A549 (cell line): ENCODE data around the gene BCAP31. TPM values are rescaled to one million over a fixed set of nuclear protein-coding genes. Genes with fewer than 3 reads are reported as not detected.
A peak's percentile ranks its signal among the peaks of the same experiment; 100 is the strongest.

ENCODE experiments used
- ATAC-seq, 2 experiments: fragments of 200-7000 bp in 1 of 2; fragments of >200 bp in 1 of 2; cut with Nextera tagmentation in 1 of 2; cut with Tn5 transposase in 1 of 2; 3 replicates each; pipeline versions ENCODE4 v1.8.0 to v1.9.1; 2018 to 2020; ENCODE audit warnings: mild to moderate bottlenecking in 1 of 2, moderate library complexity in 1 of 2
- CTCF ChIA-PET: fragments of 300-600 bp; sonication (Branson Sonifier 250); formaldehyde crosslinking; extraction: SDS; loops from one replicate; lab custom pipeline; 2021; ENCODE audit warnings: antibody characterized with exemption, inconsistent platforms; lab: Yijun Ruan, JAX
- POLR2A ChIA-PET: fragments of 350-600 bp; formaldehyde crosslinking; extraction: SDS; loops from one replicate; lab custom pipeline; 2021; ENCODE audit warnings: antibody characterized with exemption, inconsistent platforms; lab: Yijun Ruan, JAX
- DNase-seq, 2 experiments: peaks; one replicate each; pipeline versions ENCODE4 v3.0.0 to v3.0.0-alpha.2; 2011 to 2016; ENCODE audit warnings: low read depth in 1 of 2, low spot score in 1 of 2
- FAIRE-seq: peaks from 2 replicates; lab custom pipeline; 2011; peaks lifted over from hg19 to GRCh38; lab: Jason Lieb, UNC
- H3K27ac ChIP-seq, 2 experiments: fragments of >200 bp; sonication (Bioruptor Twin); formaldehyde crosslinking; 3 replicates each; pipeline ENCODE4 v1.5.1; 2016 to 2017
- H3K4me1 ChIP-seq: fragments of >200 bp; sonication (Bioruptor Twin); formaldehyde crosslinking; 3 replicates; pipeline ENCODE4 v1.6.1; 2016
- H3K4me2 ChIP-seq: fragments of >200 bp; sonication (Bioruptor Twin); formaldehyde crosslinking; 3 replicates; pipeline ENCODE4 v1.6.1; 2016
- H3K4me3 ChIP-seq: fragments of >200 bp; sonication (Bioruptor Twin); formaldehyde crosslinking; 3 replicates; pipeline ENCODE4 v1.5.1; 2016
- H3K9me3 ChIP-seq: fragments of >200 bp; sonication (Bioruptor Twin); formaldehyde crosslinking; 3 replicates; pipeline ENCODE4 v1.6.1; 2016
- BHLHE40 ChIP-seq: IDR thresholded peaks from 2 replicates; pipeline ENCODE4 v1.6.1; 2012; ENCODE audit warnings: low read depth, low read length, inconsistent platforms
- CHD2 ChIP-seq: fragments of 150-350 bp; IDR thresholded peaks from 2 replicates; pipeline ENCODE4 v1.6.1; 2014; ENCODE audit warnings: low read length; ENCODE audit not compliant: partially characterized antibody
- EHF ChIP-seq: fragments of 250-450 bp; sonication (Bioruptor Pico); IDR thresholded peaks from 2 replicates; pipeline ENCODE4 v1.5.0; 2020; ENCODE audit warnings: mild to moderate bottlenecking
- FOXS1 ChIP-seq: fragments of 250-450 bp; sonication (Bioruptor Pico); IDR thresholded peaks from 2 replicates; pipeline ENCODE4 v1.5.0; 2020; ENCODE audit warnings: mild to moderate bottlenecking, moderate library complexity
- HDAC2 ChIP-seq: fragments of 200-600 bp; sonication (generic); IDR thresholded peaks from 2 replicates; pipeline ENCODE4 v1.6.1; 2016
- HOXA7 ChIP-seq: fragments of 250-450 bp; sonication (Bioruptor Pico); IDR thresholded peaks from 2 replicates; pipeline ENCODE4 v1.5.0; 2020; ENCODE audit warnings: mild to moderate bottlenecking, moderate library complexity
- JUN ChIP-seq, 2 experiments: fragments of >200 bp; sonication (Bioruptor Twin); formaldehyde crosslinking; IDR thresholded peaks; 2 replicates in 1 of 2; 3 replicates in 1 of 2; pipeline ENCODE4 v1.6.1; 2016 to 2017
- KDM1A ChIP-seq: fragments of 200-600 bp; sonication (generic); IDR thresholded peaks from 2 replicates; pipeline ENCODE4 v1.6.1; 2016; ENCODE audit warnings: low read depth, mild to moderate bottlenecking
- MAFK ChIP-seq: fragments of 450-650 bp; IDR thresholded peaks from 2 replicates; pipeline ENCODE4 v1.6.1; 2014; ENCODE audit not compliant: partially characterized antibody
- SREBF2 ChIP-seq: fragments of 450-650 bp; IDR thresholded peaks from 2 replicates; pipeline ENCODE4 v1.6.1; 2014; ENCODE audit warnings: mild to moderate bottlenecking, moderate library complexity
- TP53 ChIP-seq: fragments of 250-450 bp; sonication (Bioruptor Pico); IDR thresholded peaks from 2 replicates; pipeline ENCODE4 v1.5.0; 2021; ENCODE audit warnings: mild to moderate bottlenecking, moderate library complexity
- ZC3H11A ChIP-seq: fragments of 450-650 bp; IDR thresholded peaks from 2 replicates; pipeline ENCODE4 v1.6.1; 2014; ENCODE audit warnings: antibody characterized with exemption, mild to moderate bottlenecking
- ZNF302 ChIP-seq: fragments of 250-450 bp; sonication (Bioruptor Pico); IDR thresholded peaks from 2 replicates; pipeline ENCODE4 v1.9.0; 2021; ENCODE audit warnings: inconsistent platforms, mild to moderate bottlenecking, moderate library complexity
- WGBS: methylation state at CpG from one replicate; pipeline ENCODE4 v1.1.6; 2017; ENCODE audit errors: missing lambda C conversion rate; 5-methylcytosine and 5-hydroxymethylcytosine counted together
- polyA plus RNA-seq, 4 experiments: library from polyadenylated mRNA; depleted of rRNA in 3 of 4; stranded (reverse); fragments of >200 nt; fragmentation: RNase III in 1 of 4; extraction: RNeasy Plus Mini Kit Qiagen cat#74134 plus additional on column Dnase treatment in 1 of 4; gene quantifications; 2 replicates in 3 of 4; 3 replicates in 1 of 4; pipeline ENCODE4 v1.2.3, GENCODE V29; 2011 to 2017
- TF ChIP-seq, protein P1 (sequence below): fragments of >200 bp; sonication (Bioruptor Twin); formaldehyde crosslinking; IDR thresholded peaks from 3 replicates; pipeline ENCODE4 v1.5.1; 2016
- TF ChIP-seq, protein P2 (sequence below): IDR thresholded peaks from 2 replicates; pipeline ENCODE4 v1.6.1; 2012
- TF ChIP-seq, protein P3 (sequence below): IDR thresholded peaks from 2 replicates; pipeline ENCODE4 v1.6.1; 2012
- TF ChIP-seq, protein P4 (sequence below): fragments of 250-450 bp; sonication (Bioruptor Pico); IDR thresholded peaks from 2 replicates; pipeline ENCODE4 v1.5.0; 2020; ENCODE audit warnings: low read depth, mild to moderate bottlenecking, moderate library complexity
- TF ChIP-seq, protein P5 (sequence below): fragments of 150-350 bp; IDR thresholded peaks from 2 replicates; pipeline ENCODE4 v1.6.1; 2014; ENCODE audit warnings: low read depth, mild to moderate bottlenecking, low read length
- TF ChIP-seq, protein P6 (sequence below): fragments of 250-450 bp; sonication (Bioruptor Pico); IDR thresholded peaks from 2 replicates; pipeline ENCODE4 v1.5.0; 2021; ENCODE audit warnings: mild to moderate bottlenecking, moderate library complexity, borderline replicate concordance
- TF ChIP-seq, protein P7 (sequence below): fragments of 450-650 bp; IDR thresholded peaks from 2 replicates; pipeline ENCODE4 v1.6.1; 2014; ENCODE audit warnings: antibody characterized with exemption

Gene BCAP31
- polyA plus RNA-seq, 2 of the 4 experiments (the other 2 are of a cell fraction), result 217 to 349 TPM

DNA sequence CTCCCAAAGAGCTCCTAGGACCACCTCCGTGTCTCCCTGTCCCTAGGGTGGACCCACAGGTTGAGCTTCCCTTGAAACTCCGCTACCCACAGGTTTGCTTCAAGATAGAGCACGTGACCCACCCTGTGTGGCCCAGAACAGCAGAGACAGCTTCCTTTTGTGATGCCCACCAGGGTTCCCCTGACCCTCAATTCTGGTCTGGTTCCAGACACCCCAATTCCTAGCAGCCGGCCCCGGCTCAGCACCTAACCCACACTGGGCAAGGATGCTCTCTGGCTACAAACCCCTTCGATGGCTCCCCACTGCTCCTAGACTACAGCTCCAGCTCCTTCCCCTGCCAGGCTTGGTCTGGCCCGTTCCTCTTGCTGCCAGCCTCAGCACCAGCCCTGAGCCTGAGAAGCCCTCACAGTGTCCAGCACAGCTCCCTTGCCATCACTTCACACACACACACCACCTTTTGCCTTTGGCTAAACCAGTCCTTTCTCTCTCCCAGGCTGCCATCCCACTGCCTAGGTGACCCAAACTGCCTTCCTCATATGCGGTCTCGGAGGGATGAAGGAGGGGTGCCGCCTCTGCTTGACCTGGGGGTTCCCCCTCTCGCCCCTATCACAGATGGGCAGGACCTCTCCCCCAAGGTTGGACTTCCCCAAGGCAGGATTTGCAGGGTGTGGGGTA lies 56.8 kb downstream of the BCAP31 start:
- peak overlapping the region; percentile 35 for H3K4me3 ChIP-seq
- ATAC-seq, result peak; percentile 38 to 48; a peak in 4 of 6 replicates
- peak; percentile 32 for FAIRE-seq

DNA sequence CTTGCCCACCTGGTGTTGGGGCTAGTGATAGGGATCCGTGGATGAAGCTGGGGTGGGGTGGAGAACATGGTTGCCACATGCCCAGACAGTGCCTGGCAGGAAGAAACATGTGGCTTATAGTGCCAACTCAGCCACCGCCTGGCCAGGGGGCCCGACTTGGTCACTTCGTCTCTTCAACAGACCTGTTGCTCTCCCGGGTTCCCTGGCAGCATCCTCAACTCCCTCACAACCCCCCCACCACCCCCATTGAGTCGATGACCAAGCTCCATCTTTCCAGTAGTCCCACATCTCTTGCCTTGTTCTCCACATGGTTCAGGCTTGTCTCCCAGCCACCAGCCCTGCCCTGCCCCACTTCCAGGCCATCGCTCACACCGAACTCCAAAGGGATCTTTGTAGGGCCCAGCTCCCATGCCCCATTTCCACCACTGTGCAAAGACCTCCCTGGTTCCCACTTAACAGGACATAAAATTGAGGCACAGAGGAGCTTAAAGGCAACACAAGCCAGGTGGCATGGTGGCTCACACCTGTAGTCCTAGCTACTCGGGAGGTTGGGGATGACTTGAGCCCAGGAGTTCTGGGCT lies 58.4 kb downstream of the BCAP31 start:
- Histone ChIP-seq H3K4me3 (no peak overlapping the region), H3K4me2 (no peak overlapping the region), H3K4me1 (no peaks in the 10 kb centered on the region), H3K27ac (no peak overlapping the region), H3K9me3 (no peaks in the 10 kb centered on the region)
- DNase-seq (no peak), FAIRE-seq (no peak), ATAC-seq (no peak)
- ChIA-PET POLR2A (no interaction called here), CTCF (interaction anchor here (0.9 to 5.9 kb wide), 8 partner anchors 11 to 110 kb away, joined by 4 to 78 read pairs (median 24); partner anchors contain the start of gene DUSP9)
- WGBS, result 51% methylated on average over 6 of the region's 9 CpGs
- TF ChIP-seq EHF (CRISPR knock-in tag), result no peak
- TF ChIP-seq ZNF302 (CRISPR knock-in tag), result no peak
- TF ChIP-seq, protein P1, sequence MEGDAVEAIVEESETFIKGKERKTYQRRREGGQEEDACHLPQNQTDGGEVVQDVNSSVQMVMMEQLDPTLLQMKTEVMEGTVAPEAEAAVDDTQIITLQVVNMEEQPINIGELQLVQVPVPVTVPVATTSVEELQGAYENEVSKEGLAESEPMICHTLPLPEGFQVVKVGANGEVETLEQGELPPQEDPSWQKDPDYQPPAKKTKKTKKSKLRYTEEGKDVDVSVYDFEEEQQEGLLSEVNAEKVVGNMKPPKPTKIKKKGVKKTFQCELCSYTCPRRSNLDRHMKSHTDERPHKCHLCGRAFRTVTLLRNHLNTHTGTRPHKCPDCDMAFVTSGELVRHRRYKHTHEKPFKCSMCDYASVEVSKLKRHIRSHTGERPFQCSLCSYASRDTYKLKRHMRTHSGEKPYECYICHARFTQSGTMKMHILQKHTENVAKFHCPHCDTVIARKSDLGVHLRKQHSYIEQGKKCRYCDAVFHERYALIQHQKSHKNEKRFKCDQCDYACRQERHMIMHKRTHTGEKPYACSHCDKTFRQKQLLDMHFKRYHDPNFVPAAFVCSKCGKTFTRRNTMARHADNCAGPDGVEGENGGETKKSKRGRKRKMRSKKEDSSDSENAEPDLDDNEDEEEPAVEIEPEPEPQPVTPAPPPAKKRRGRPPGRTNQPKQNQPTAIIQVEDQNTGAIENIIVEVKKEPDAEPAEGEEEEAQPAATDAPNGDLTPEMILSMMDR, result no peak
- TF ChIP-seq, protein P2, sequence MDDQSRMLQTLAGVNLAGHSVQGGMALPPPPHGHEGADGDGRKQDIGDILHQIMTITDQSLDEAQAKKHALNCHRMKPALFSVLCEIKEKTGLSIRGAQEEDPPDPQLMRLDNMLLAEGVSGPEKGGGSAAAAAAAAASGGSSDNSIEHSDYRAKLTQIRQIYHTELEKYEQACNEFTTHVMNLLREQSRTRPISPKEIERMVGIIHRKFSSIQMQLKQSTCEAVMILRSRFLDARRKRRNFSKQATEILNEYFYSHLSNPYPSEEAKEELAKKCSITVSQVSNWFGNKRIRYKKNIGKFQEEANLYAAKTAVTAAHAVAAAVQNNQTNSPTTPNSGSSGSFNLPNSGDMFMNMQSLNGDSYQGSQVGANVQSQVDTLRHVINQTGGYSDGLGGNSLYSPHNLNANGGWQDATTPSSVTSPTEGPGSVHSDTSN, result no peak
- no peak for TF ChIP-seq CHD2
- no peak for TF ChIP-seq SREBF2
- TF ChIP-seq, protein P3, sequence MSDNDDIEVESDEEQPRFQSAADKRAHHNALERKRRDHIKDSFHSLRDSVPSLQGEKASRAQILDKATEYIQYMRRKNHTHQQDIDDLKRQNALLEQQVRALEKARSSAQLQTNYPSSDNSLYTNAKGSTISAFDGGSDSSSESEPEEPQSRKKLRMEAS, result no peak
- no peak for TF ChIP-seq KDM1A
- TF ChIP-seq HOXA7, result no peak
- TF ChIP-seq MAFK, result no peak
- TF ChIP-seq, protein P4, sequence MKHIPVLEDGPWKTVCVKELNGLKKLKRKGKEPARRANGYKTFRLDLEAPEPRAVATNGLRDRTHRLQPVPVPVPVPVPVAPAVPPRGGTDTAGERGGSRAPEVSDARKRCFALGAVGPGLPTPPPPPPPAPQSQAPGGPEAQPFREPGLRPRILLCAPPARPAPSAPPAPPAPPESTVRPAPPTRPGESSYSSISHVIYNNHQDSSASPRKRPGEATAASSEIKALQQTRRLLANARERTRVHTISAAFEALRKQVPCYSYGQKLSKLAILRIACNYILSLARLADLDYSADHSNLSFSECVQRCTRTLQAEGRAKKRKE (CRISPR knock-in tag), result no peak
- TF ChIP-seq, protein P5, sequence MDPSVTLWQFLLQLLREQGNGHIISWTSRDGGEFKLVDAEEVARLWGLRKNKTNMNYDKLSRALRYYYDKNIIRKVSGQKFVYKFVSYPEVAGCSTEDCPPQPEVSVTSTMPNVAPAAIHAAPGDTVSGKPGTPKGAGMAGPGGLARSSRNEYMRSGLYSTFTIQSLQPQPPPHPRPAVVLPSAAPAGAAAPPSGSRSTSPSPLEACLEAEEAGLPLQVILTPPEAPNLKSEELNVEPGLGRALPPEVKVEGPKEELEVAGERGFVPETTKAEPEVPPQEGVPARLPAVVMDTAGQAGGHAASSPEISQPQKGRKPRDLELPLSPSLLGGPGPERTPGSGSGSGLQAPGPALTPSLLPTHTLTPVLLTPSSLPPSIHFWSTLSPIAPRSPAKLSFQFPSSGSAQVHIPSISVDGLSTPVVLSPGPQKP, result no peak
- no peak for TF ChIP-seq TP53

More for the DNA sequence above, 56.8 kb downstream of the BCAP31 start:
- 50% methylated on average over 11 of the region's 11 CpGs for WGBS
- TF ChIP-seq FOXS1 (CRISPR knock-in tag), result no peak
- TF ChIP-seq ZC3H11A, result no peak
- no peak for TF ChIP-seq EHF (CRISPR knock-in tag)
- TF ChIP-seq JUN (IDR thresholded peaks at IDR 0.05), result no peak
- TF ChIP-seq, protein P6, sequence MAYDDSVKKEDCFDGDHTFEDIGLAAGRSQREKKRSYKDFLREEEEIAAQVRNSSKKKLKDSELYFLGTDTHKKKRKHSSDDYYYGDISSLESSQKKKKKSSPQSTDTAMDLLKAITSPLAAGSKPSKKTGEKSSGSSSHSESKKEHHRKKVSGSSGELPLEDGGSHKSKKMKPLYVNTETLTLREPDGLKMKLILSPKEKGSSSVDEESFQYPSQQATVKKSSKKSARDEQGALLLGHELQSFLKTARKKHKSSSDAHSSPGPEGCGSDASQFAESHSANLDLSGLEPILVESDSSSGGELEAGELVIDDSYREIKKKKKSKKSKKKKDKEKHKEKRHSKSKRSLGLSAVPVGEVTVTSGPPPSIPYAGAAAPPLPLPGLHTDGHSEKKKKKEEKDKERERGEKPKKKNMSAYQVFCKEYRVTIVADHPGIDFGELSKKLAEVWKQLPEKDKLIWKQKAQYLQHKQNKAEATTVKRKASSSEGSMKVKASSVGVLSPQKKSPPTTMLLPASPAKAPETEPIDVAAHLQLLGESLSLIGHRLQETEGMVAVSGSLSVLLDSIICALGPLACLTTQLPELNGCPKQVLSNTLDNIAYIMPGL (CRISPR knock-in tag), result no peak
- no peak for TF ChIP-seq HDAC2
- TF ChIP-seq SREBF2, result no peak
- TF ChIP-seq, protein P7, sequence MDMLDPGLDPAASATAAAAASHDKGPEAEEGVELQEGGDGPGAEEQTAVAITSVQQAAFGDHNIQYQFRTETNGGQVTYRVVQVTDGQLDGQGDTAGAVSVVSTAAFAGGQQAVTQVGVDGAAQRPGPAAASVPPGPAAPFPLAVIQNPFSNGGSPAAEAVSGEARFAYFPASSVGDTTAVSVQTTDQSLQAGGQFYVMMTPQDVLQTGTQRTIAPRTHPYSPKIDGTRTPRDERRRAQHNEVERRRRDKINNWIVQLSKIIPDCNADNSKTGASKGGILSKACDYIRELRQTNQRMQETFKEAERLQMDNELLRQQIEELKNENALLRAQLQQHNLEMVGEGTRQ, result 0 out of 2 replicates have a peak, but pooled peaks have one; percentile 7
- TF ChIP-seq BHLHE40, result no peak
- H3K27ac ChIP-seq, result peak overlapping the region; percentile 30 to 63; a peak in 3 of 6 replicates
- POLR2A ChIA-PET, result no interaction called here
- CTCF ChIA-PET, result interaction anchor here (0.5 to 5.9 kb wide), 41 partner anchors 8 to 726 kb away, joined by 3 to 78 read pairs (median 5); partner anchors contain the start of genes DUSP9 and SLC6A8
- H3K4me2 ChIP-seq, result peak overlapping the region; percentile 71
- no peak for DNase-seq
- no peaks in the 10 kb centered on the region for H3K9me3 ChIP-seq
- no peaks in the 10 kb centered on the region for H3K4me1 ChIP-seq
